GM19395 (cell line): ENCODE measurements around the gene CRB2.

Experiments used
- ATAC-seq: cut with Tn5 transposase; IDR thresholded peaks from one replicate; pipeline ENCODE4 v1.9.1; 2021; ENCODE audit warnings: mild to moderate bottlenecking, moderate library complexity; ENCODE audit not compliant: unreplicated experiment

CRB2 gene

DNA sequence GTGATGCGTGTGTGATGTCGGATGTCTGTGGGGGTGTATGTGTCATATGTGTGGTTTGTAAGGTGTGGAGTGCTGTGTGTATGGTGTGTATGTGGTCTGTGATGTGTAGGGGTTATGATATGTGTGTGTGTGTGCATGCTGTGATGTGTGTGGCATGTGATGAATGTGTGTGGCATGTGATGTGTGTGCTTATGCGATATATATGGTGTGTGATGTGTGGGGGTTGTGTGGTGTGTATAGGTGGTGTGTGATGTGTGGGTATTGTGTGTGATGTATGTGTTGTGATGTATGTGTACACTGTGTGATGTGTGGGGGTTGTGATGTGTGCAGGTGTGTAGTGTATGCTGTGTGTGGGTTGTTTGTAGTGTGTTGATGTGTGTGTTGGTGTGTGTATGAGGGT, 9.2 kb upstream of the CRB2 start:
- no peak for ATAC-seq

- no peak for ATAC-seq
These were observed 8.5 kb upstream of the CRB2 start for GRCh38 chr9:123347289-123348060.

- no peak for ATAC-seq
These were observed 7.5 kb upstream of the CRB2 start for GRCh38 chr9:123348317-123348992.

GRCh38 chr9:123349033-123349432, 7.0 kb upstream of the CRB2 start:
- ATAC-seq = no peak

DNA sequence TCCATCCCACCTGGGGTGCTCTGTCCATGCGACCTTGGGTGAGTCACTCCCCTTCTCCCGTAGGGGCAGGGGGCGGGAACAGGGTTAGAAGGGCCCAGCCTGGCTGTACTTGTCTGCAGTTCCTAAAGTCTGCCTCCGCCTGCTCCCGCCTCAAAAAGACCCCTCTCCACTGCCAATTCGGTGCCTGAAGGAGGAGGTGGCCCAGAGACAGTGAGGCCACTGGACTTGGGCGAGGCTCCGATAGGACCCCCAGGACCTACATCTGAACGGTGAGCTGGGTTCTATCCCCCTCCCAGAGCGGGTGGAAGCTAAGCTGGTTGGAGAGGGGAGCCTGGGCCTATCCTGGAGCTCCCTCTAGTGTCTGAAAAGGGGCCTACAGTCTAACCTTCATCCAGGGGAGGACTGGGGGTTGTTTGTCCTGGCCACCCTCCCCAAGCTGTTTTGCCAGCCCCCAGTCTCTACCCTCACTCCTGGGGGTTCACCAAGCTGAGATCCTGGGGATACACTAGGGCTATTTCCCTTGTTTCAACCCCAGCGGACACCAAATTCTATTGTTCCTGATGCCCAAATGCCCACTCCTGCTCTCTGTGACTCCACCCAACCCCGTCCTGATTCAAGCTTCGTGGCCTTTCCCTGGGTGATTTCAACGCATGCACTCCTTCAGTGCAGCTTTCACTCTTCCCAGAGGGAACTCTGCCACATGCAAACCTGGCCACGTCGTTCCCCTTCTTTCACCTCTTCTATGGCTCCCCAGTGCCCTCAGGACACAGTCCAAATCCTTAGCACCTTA, 6.1 kb upstream of the CRB2 start:
- ATAC-seq = peak; percentile 53

DNA sequence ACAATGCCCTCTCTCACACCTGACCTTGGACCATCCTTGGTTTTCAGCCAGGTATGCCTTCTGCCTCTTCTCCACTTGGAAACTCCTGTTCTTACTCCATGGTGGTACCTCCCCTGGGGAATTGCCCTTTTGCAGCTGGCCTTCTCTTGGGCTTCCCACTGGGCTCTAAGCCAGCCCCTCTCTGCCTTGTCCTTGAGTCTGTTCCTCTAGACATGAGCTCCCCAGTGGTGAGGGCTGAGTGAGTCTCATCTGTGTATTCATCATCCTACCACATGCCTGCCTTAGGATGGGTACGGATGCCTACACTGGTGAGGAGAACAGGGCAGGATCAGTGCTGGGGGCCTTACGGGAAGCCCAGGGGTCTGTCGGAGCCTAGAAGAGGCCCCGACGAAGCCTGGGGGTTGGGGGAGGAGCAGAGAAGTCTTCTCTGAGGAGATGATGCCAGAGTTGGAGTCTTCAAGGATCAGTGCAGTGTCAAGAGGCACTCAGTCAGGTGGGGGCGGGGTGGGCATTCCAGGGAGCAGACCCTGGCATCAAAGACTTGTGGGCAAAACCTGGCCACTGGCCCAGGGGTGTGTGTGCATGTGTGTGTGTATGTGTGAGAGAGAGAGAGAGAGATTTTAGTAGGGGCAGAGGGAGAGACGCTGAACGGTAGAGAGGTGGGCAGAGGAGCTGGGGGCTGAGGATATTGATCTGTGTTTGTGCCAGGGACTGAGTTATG, 5.2 kb upstream of the CRB2 start:
- ATAC-seq = no peak

- no peak for ATAC-seq
These were observed 3.0 kb upstream of the CRB2 start for GRCh38 chr9:123353041-123353440.

GRCh38 chr9:123353984-123354591, 1.9 kb upstream of the CRB2 start:
- no peak for ATAC-seq

DNA sequence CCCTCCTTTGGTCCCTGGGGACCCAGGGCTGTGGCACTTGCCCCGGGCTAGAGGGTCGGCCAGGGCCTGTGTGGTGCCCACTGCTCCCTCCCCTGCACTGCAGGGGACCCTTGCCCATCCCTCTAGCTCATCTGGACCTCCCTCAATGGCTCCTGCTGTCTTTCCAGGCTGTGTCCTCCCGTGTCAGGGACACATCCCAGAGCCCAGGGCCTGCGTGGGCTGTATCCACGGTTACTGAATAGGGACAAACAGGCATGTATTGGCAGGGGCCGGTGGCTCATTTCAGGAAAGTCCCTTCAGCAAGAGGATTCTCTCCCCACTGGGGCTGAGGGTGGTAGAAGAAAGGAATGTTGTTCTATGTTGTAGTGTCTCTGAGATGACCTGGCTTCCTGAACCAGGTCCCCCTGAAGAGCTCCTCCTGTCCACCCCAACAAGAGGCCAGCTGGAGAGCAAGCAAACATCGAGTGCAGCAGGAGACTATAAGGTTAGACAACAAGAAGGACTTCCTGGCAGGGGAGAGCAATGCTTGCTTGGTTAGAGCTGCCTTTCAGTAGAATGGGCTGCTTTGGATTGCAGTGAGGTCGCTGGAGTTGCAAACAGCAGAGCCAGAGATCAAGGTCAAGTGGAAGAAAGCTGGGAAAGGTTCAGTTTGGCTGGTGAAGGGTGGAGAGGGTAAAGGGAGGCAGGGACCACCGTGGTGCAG, 1.0 kb upstream of the CRB2 start:
- no peak for ATAC-seq

- no peak for ATAC-seq
These were observed 1.1 kb downstream of the CRB2 start for GRCh38 chr9:123356851-123357742.

DNA sequence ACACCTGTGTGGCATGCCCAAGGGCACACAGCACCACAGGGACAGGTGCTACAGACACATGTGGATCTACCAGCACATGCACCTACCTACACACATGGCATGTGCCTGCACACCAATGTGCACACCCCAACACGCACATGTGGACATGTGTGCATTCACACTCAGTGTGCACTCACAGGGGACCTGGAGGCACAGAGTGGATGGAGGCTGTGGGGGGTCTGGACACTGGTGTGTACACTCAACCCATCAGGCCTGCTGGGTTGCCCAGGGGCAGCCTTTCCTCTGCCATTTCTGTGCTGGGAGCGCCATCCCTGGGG, 1.7 kb downstream of the CRB2 start:
- ATAC-seq = no peak

DNA sequence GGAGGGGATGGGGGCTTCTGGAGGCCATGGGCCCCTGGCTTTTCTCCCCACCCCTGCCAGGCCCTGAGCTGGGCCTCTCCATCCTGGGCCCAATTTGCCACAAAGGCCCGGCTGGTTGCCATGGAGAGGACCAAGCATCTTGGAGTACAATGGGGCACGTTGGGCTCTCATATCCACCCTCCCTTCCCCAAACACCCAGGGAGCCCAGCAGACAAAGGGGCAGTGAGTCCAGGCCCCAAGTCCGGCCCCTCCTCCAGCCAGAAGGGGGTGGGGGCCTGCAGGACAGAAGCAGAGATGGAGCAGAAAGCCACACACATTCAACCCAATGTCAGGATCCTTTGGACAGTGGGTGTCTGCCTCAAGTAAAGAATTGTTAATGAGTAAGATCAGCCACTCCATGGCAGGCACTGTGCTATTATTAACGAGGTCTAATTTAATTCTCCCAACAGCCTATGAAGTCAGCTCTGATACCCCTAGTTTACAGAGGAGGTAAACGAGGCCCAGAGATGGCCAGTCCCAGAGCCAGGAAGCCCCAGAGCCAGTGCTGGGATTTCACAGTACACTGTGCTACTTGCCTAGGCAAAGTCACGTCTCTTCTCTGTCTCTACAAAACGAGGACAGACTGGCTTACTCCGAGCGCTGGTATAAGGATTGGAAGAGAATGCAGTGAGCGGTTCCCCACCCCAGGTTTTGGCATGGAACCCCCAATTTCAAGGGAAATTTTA, 2.3 kb downstream of the CRB2 start:
- no peak for ATAC-seq

DNA sequence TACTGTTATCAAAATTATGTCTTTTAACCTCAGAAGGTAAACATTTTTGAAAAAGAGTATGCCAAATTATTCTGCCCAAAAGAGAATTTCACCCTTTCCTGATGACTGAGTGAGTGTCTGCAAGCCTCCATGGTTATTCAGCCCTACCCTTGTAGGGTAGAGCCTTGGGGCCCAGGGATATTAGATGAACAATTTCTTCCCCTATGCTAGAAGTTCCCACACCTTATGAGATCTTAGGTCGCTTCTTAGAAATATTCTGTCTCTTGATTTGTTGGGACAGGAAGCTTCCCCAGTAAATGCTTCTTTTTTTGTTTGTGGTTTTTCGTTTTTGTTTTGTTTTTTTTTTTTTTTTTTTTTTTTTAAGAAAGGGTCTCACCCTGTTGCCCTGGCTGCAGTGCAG, 3.1 kb downstream of the CRB2 start:
- no peak for ATAC-seq

DNA sequence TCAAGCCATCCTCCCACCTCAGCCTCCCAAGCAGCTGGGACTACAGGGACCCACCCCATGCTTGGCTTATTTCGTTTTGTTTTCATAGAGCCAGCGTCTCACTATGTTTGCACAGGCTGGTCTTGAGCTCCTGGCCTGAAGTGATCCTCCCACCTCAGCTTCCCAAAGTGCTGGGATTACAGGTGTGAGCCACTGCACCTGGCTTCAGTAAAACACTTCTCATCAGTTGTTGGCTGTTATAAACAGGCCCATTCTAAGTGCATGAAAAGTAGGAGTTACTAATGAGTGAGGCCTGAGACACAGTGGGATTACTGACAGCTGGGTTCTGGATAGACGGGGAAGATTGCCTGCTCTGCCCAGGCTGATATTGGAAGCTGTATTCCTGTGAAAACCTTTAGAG, 3.5 kb downstream of the CRB2 start:
- ATAC-seq = no peak

DNA sequence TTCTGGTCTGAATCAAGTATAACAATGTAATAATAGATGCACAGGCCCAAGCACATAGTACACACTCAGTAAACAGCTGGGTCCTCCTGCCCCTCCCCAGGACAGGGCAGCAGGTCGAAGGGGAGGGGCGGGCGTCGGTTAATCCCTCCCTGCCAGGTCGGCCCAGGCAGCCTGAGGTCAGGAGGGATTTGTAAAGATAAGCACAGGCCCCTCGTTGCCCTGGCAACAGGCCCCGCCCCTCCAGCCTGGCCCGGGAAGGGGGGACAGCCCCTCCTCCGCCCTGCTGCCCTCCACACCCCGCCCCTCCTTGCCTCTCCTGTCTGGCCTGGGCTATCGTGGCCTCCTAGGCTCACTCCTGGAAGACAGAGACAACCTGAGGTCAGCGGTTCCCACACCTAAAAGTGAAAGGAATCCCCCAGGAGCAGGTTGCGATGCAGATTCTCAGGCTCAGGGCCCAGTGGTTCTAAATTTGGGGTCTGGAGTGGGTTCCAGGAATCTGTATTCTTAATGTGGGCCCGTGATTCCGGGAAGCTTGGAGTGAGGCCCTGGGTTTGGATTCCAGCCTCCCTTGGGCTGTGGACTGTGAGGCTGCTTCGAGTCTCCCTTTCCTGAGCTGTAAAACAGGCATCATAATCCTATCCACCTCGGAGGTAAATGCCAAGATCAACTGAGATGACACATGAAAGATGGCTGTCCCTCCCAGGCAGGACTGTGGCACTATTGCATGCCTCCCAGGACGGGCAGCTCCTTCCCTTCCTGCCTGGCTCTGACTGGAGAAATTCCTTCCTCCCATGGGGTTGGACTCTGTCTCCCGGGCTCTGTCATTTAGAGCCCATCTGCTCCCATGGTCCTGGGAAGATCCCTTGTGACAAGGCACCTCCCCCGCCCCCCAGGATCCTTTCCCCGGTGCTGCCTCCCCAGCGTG, 4.4 kb downstream of the CRB2 start:
- ATAC-seq = no peak

- ATAC-seq = no peak
These were observed 5.2 kb downstream of the CRB2 start for GRCh38 chr9:123361086-123361730.
